ENCODE results near the gene ARMCX2. TPM values are rescaled to one million over a fixed set of nuclear protein-coding genes. Genes with fewer than 3 reads are reported as not detected.
A peak's percentile ranks its signal among the peaks of the same experiment; 100 is the strongest.

The ARMCX2 gene
- total RNA-seq, result 1 to 10 TPM; 3.3 to 5.9 (median 5.5) TPM

GRCh38 chrX:101659601-101660063, at the start of gene ARMCX2:
Gene ARMCX2 (minus strand): TSS chrX:101659850. CDS start chrX:101657588, 2,262 bp downstream.
- peak within 1 kb of the TSS; percentile 32 to 62 (median 54) for H3K27ac ChIP-seq
- in situ Hi-C loops (cut with MboI; ENCODE audit: low sequenced_read_pairs in 4 of 4), result no loop called here
- intact Hi-C loops (cut with DNase I; ENCODE audit: low total_unique reads), result no loop called here

GRCh38 chrX:101709384-101709783, 49.7 kb upstream of the ARMCX2 start:
- in situ Hi-C loops (cut with MboI; ENCODE audit: low sequenced_read_pairs in 4 of 4), result no loop called here

More at GRCh38 chrX:101659601-101660063, at the start of gene ARMCX2:
- Histone ChIP-seq H3K27me3 (no peaks in the 10 kb centered on the region), H3K36me3 (no peaks in the 10 kb centered on the region), H3K4me3 (peak within 1 kb of the TSS; percentile 56 to 68 (median 63)), H3K4me1 (no peaks in the 10 kb centered on the region), H3K9me3 (no peaks in the 10 kb centered on the region)
- ATAC-seq (peak; percentile 52 to 56), DNase-seq (peak; percentile 3 to 21)
- TF ChIP-seq POLR2A (IDR thresholded peaks at IDR 0.05) (peak; percentile 17 to 33), CTCF (IDR thresholded peaks at IDR 0.05 in 4 of 5, conservative IDR thresholded peaks at IDR 0.05 in 1 of 5) (no peak)

GRCh38 chrX:101708163-101708562, 48.5 kb upstream of the ARMCX2 start:
- Histone ChIP-seq H3K36me3 (no peaks in the 10 kb centered on the region), H3K4me1 (no peaks in the 10 kb centered on the region), H3K27ac (no peak overlapping the region), H3K4me3 (no peak overlapping the region), H3K9me3 (no peaks in the 10 kb centered on the region), H3K27me3 (no peaks in the 10 kb centered on the region)
- ATAC-seq (no peak), DNase-seq (no peak)
- intact Hi-C loops (cut with DNase I; ENCODE audit: low total_unique reads), result no loop called here
- TF ChIP-seq POLR2A (IDR thresholded peaks at IDR 0.05) (no peak), CTCF (IDR thresholded peaks at IDR 0.05 in 4 of 5, conservative IDR thresholded peaks at IDR 0.05 in 1 of 5) (no peak)
- in situ Hi-C loops (cut with MboI; ENCODE audit: low sequenced_read_pairs in 4 of 4), result no loop called here

More at GRCh38 chrX:101709384-101709783, 49.7 kb upstream of the ARMCX2 start:
- no peak overlapping the region for H3K27ac ChIP-seq
- intact Hi-C loops (cut with DNase I; ENCODE audit: low total_unique reads), result no loop called here
- H3K9me3 ChIP-seq, result no peaks in the 10 kb centered on the region
- H3K4me1 ChIP-seq, result no peaks in the 10 kb centered on the region
- ATAC-seq, result no peak
- no peaks in the 10 kb centered on the region for H3K36me3 ChIP-seq
- H3K4me3 ChIP-seq, result no peak overlapping the region
- TF ChIP-seq POLR2A (IDR thresholded peaks at IDR 0.05) (no peak), CTCF (IDR thresholded peaks at IDR 0.05 in 4 of 5, conservative IDR thresholded peaks at IDR 0.05 in 1 of 5) (no peak)
- no peaks in the 10 kb centered on the region for H3K27me3 ChIP-seq
- DNase-seq, result no peak

GRCh38 chrX:101693476-101693875, 33.8 kb upstream of the ARMCX2 start:
- Histone ChIP-seq H3K4me3 (no peak overlapping the region), H3K27ac (no peak overlapping the region), H3K4me1 (no peaks in the 10 kb centered on the region), H3K27me3 (no peaks in the 10 kb centered on the region), H3K36me3 (no peaks in the 10 kb centered on the region), H3K9me3 (no peaks in the 10 kb centered on the region)
- DNase-seq (no peak), ATAC-seq (no peak)
- no peak for TF ChIP-seq CTCF (IDR thresholded peaks at IDR 0.05 in 4 of 5, conservative IDR thresholded peaks at IDR 0.05 in 1 of 5)
- no peak for TF ChIP-seq POLR2A (IDR thresholded peaks at IDR 0.05)
- intact Hi-C loops (cut with DNase I; ENCODE audit: low total_unique reads) (no loop called here), in situ Hi-C loops (cut with MboI; ENCODE audit: low sequenced_read_pairs in 4 of 4) (no loop called here)

GRCh38 chrX:101691835-101692234, 32.2 kb upstream of the ARMCX2 start:
- Histone ChIP-seq H3K4me3 (no peak overlapping the region), H3K27ac (no peak overlapping the region), H3K36me3 (no peaks in the 10 kb centered on the region), H3K27me3 (no peaks in the 10 kb centered on the region), H3K9me3 (no peaks in the 10 kb centered on the region), H3K4me1 (no peaks in the 10 kb centered on the region)
- in situ Hi-C loops (cut with MboI; ENCODE audit: low sequenced_read_pairs in 4 of 4) (no loop called here), intact Hi-C loops (cut with DNase I; ENCODE audit: low total_unique reads) (no loop called here)
- TF ChIP-seq CTCF (IDR thresholded peaks at IDR 0.05 in 4 of 5, conservative IDR thresholded peaks at IDR 0.05 in 1 of 5), result no peak
- TF ChIP-seq POLR2A (IDR thresholded peaks at IDR 0.05), result no peak
- ATAC-seq (no peak), DNase-seq (no peak)

Data from gastrocnemius medialis (tissue), 4 donors.